H9 (cell line): ENCODE results near the gene ABCB11. TPM values are rescaled to one million over a fixed set of nuclear protein-coding genes. Genes with fewer than 3 reads are reported as not detected.

ENCODE experiments used
- DNase-seq: peaks from one replicate; pipeline ENCODE4 v3.0.0-alpha.2; 2017
- H2AFZ ChIP-seq: one replicate; pipeline ENCODE4 v1.6.1; 2013; ENCODE audit warnings: mild to moderate bottlenecking, low read length, control low read depth, moderate library complexity
- H2AK5ac ChIP-seq: 2 replicates; pipeline ENCODE4 v1.6.1; 2013; ENCODE audit warnings: low read length, control low read depth, mixed read lengths; ENCODE audit not compliant: insufficient read length
- H2BK120ac ChIP-seq: one replicate; pipeline ENCODE4 v1.6.1; 2013; ENCODE audit warnings: low read depth, mild to moderate bottlenecking, low read length, control low read depth, inconsistent platforms; ENCODE audit not compliant: poor library complexity, severe bottlenecking
- H2BK12ac ChIP-seq: 2 replicates; pipeline ENCODE4 v1.6.1; 2013; ENCODE audit warnings: low read length, control low read depth, mixed read lengths, low read depth; ENCODE audit not compliant: insufficient read length
- H2BK15ac ChIP-seq: 2 replicates; pipeline ENCODE4 v1.6.1; 2013; ENCODE audit warnings: low read depth, low read length, control low read depth
- H2BK20ac ChIP-seq: one replicate; pipeline ENCODE4 v1.6.1; 2013; ENCODE audit warnings: low read depth, mild to moderate bottlenecking, low read length, control low read depth, inconsistent platforms; ENCODE audit not compliant: poor library complexity, severe bottlenecking
- H2BK5ac ChIP-seq: 2 replicates; pipeline ENCODE4 v1.6.1; 2013; ENCODE audit warnings: low read length, control low read depth, mixed read lengths; ENCODE audit not compliant: insufficient read length
- H3K14ac ChIP-seq: 2 replicates; pipeline ENCODE4 v1.6.1; 2013; ENCODE audit warnings: low read length, control low read depth; ENCODE audit not compliant: insufficient read depth
- H3K18ac ChIP-seq: 2 replicates; pipeline ENCODE4 v1.6.1; 2013; ENCODE audit warnings: low read depth, mild to moderate bottlenecking, mixed read lengths, low read length, control low read depth; ENCODE audit not compliant: insufficient read length
- H3K23ac ChIP-seq: 2 replicates; pipeline ENCODE4 v1.6.1; 2013; ENCODE audit warnings: low read length, control low read depth, mixed read lengths, low read depth; ENCODE audit not compliant: insufficient read length
- H3K23me2 ChIP-seq: 2 replicates; pipeline ENCODE4 v1.6.1; 2013; ENCODE audit warnings: low read depth, mild to moderate bottlenecking, mixed read lengths, low read length, control low read depth; ENCODE audit not compliant: insufficient read length, poor library complexity, severe bottlenecking
- H3K27ac ChIP-seq: 2 replicates; pipeline ENCODE4 v1.5.1; 2013; ENCODE audit warnings: low read length, control low read depth, mixed read lengths, low read depth; ENCODE audit not compliant: insufficient read length
- H3K27me3 ChIP-seq: 2 replicates; pipeline ENCODE4 v1.6.1; 2013; ENCODE audit warnings: low read length, control low read depth, inconsistent platforms; ENCODE audit not compliant: insufficient read depth
- H3K4ac ChIP-seq: 2 replicates; pipeline ENCODE4 v1.6.1; 2013; ENCODE audit warnings: low read depth, mild to moderate bottlenecking, control low read depth, inconsistent platforms, low read length, moderate library complexity
- H3K4me1 ChIP-seq: 2 replicates; pipeline ENCODE4 v1.6.1; 2013; ENCODE audit warnings: low read length, control low read depth, inconsistent platforms; ENCODE audit not compliant: insufficient read depth
- H3K4me2 ChIP-seq: 2 replicates; pipeline ENCODE4 v1.6.1; 2013; ENCODE audit warnings: low read length, control low read depth, mixed read lengths; ENCODE audit not compliant: insufficient read length, insufficient read depth
- H3K56ac ChIP-seq: 2 replicates; pipeline ENCODE4 v1.6.1; 2013; ENCODE audit warnings: low read depth, mild to moderate bottlenecking, mixed read lengths, low read length, control low read depth; ENCODE audit not compliant: insufficient read length
- H3K79me1 ChIP-seq: 2 replicates; pipeline ENCODE4 v1.6.1; 2013; ENCODE audit warnings: low read depth, mild to moderate bottlenecking, moderate library complexity, low read length, control low read depth, inconsistent platforms; ENCODE audit not compliant: insufficient read depth, poor library complexity, severe bottlenecking
- H3K79me2 ChIP-seq: 2 replicates; pipeline ENCODE4 v1.6.1; 2013; ENCODE audit warnings: low read length, control low read depth, inconsistent platforms; ENCODE audit not compliant: insufficient read depth
- H3K9ac ChIP-seq: 2 replicates; pipeline ENCODE4 v1.6.1; 2013; ENCODE audit warnings: low read length, control low read depth, mixed read lengths; ENCODE audit not compliant: insufficient read length; ENCODE audit errors: extremely low read depth
- H3K9me3 ChIP-seq: one replicate; pipeline ENCODE4 v1.6.1; 2013; ENCODE audit warnings: low read depth, low read length, inconsistent platforms; ENCODE audit not compliant: control insufficient read depth
- H3T11ph ChIP-seq: one replicate; pipeline ENCODE4 v1.6.1; 2013; ENCODE audit warnings: mild to moderate bottlenecking, low read length, control low read depth, inconsistent platforms
- H4K20me1 ChIP-seq: one replicate; pipeline ENCODE4 v1.6.1; 2013; ENCODE audit not compliant: control insufficient read depth, insufficient read length, insufficient read depth
- H4K5ac ChIP-seq: 2 replicates; pipeline ENCODE4 v1.6.1; 2013; ENCODE audit warnings: low read depth, mild to moderate bottlenecking, mixed read lengths, low read length, control low read depth; ENCODE audit not compliant: insufficient read length
- H4K8ac ChIP-seq: replicated peaks from 2 replicates; pipeline ENCODE4 v1.6.1; 2013; ENCODE audit warnings: low read length, control low read depth, mixed read lengths, low read depth; ENCODE audit not compliant: insufficient read length
- H4K91ac ChIP-seq: 2 replicates; pipeline ENCODE4 v1.6.1; 2013; ENCODE audit warnings: low read depth, mild to moderate bottlenecking, moderate library complexity, mixed read lengths, low read length, control low read depth; ENCODE audit not compliant: insufficient read length
- H3K27ac Mint-ChIP-seq, 3 experiments: 2 replicates in 2 of 3; 3 replicates in 1 of 3; pipeline ENCODE4 v1.8.0; 2020 to 2021; ENCODE audit warnings: mixed read lengths in 3 of 3, mild to moderate bottlenecking in 1 of 3, moderate library complexity in 1 of 3
- H3K27me3 Mint-ChIP-seq: 2 replicates; pipeline ENCODE4 v1.8.0; 2021; ENCODE audit warnings: low read depth, mild to moderate bottlenecking, moderate library complexity, mixed read lengths
- H3K36me3 Mint-ChIP-seq, 3 experiments: 2 replicates in 2 of 3; 3 replicates in 1 of 3; pipeline ENCODE4 v1.8.0; 2020 to 2021; ENCODE audit warnings: low read depth in 3 of 3, mixed read lengths in 3 of 3; ENCODE audit not compliant: insufficient read depth in 1 of 3
- H3K4me1 Mint-ChIP-seq, 2 experiments: 2 replicates each; pipeline ENCODE4 v1.8.0; 2020; ENCODE audit warnings: mixed read lengths in 2 of 2
- H3K4me3 Mint-ChIP-seq, 2 experiments: 2 replicates in 1 of 2; 3 replicates in 1 of 2; pipeline ENCODE4 v1.8.0; 2020 to 2021; ENCODE audit warnings: mild to moderate bottlenecking in 2 of 2, mixed read lengths in 2 of 2, moderate library complexity in 1 of 2
- H3K9me3 Mint-ChIP-seq, 2 experiments: 2 replicates in 1 of 2; 3 replicates in 1 of 2; pipeline ENCODE4 v1.8.0; 2020; ENCODE audit warnings: mild to moderate bottlenecking in 2 of 2, mixed read lengths in 2 of 2, moderate library complexity in 1 of 2
- WGBS: extraction: QIAGEN DNeasy Blood & Tissue Kit; methylation state at CpG from one replicate; pipeline ENCODE4 v1.1.7; 2013; ENCODE audit warnings: missing lambda C conversion rate, low lambda C conversion rate, mixed read lengths; ENCODE audit not compliant: insufficient read length; ENCODE audit errors: extremely low coverage; 5-methylcytosine and 5-hydroxymethylcytosine counted together
- total RNA-seq: library from RNA; stranded (reverse); gene quantifications from 2 replicates; pipeline ENCODE4 v1.2.1, GENCODE V29; 2021
- TF ChIP-seq, protein P1 (sequence below): fragments of 200-600 bp; sonication (generic); conservative IDR thresholded peaks from 3 replicates; pipeline ENCODE4 v1.8.0; 2021; ENCODE audit warnings: antibody characterized with exemption, mild to moderate bottlenecking

Gene ABCB11
- total RNA-seq, 1 experiment from 2014 or later = not detected

DNA sequence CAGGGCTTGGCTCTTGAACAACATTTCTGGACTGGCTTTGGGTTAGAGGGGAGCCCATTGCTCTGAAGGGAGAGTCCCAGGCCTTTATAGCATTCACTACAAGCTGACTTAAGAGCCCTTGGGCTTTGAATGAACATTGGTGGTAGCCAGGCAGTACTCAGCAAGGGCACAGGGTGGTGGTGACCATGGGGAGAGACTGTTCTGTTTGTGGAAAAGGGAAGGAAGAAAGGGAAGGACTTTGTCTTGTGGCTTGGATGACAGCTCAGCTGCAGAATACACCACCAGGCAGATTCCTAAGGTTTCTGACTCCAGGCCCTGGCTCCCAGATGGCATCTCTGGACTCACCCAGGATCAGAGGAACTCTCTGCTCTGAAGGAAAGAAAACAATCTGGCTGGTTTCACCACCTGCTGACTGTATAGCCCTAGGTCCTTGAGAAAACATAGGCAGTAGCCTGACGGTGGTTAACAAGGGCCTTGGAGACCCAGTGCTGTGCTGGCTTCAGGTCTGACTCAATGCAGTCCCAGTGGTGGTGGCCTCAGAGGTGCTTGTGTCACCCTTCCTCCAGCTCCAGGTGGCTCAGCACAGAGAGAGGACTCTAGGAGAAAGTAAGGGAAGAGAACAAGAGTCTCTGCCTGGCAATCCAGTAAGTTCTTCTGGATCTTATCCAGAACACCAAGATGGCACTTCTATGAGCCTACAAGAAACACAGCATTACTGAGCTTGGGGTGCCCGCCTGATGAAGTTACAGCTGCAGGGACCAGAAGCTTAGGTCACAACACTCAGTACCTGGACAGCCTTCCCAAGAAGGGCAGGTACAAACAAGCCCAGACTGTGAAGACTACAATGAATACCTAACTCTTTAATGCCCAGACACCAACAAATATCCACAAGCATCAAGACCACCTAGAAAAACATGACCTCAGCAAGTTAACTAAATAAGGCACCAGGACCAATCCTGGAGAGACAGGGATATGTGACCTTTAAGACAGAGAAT lies 16.4 kb upstream of the ABCB11 start:
- H2AFZ ChIP-seq = no peak overlapping the region
- H4K5ac ChIP-seq = no peak overlapping the region
- H3K4me2 ChIP-seq = no peak overlapping the region
- H3K27me3 ChIP-seq = no peaks in the 10 kb centered on the region
- no peaks in the 10 kb centered on the region for H3K79me2 ChIP-seq
- no peak overlapping the region for H4K8ac ChIP-seq
- no peak overlapping the region for H3K27ac ChIP-seq
- H2BK5ac ChIP-seq = no peak overlapping the region
- H3K18ac ChIP-seq = no peak overlapping the region
- Mint-ChIP-seq H3K36me3 (peaks cover 2 to 15% (median 7%) of the 10 kb centered on the region in 3 experiments; a peak in 6 of 7 replicates), H3K9me3 (peaks cover 18 to 20% of the 10 kb centered on the region in 2 experiments; a peak in 4 of 5 replicates), H3K4me3 (no peak overlapping the region), H3K27me3 (peaks cover 2% of the 10 kb centered on the region; the same call in 1 of the 2 replicates), H3K4me1 (no peaks in the 10 kb centered on the region), H3K27ac (no peak overlapping the region)
- H2AK5ac ChIP-seq = no peak overlapping the region
- no peak overlapping the region for H3K4ac ChIP-seq
- no CpG with 5 or more reads among the region's 2 CpGs for WGBS
- no peak overlapping the region for H4K91ac ChIP-seq
- H2BK12ac ChIP-seq = no peak overlapping the region
- H3K79me1 ChIP-seq = no peaks in the 10 kb centered on the region
- no peak overlapping the region for H2BK15ac ChIP-seq
- no peak overlapping the region for H3T11ph ChIP-seq
- no peak overlapping the region for H3K23ac ChIP-seq
- H3K4me1 ChIP-seq = no peaks in the 10 kb centered on the region
- H3K23me2 ChIP-seq = no peaks in the 10 kb centered on the region
- H3K56ac ChIP-seq = no peak overlapping the region
- H3K14ac ChIP-seq = no peak overlapping the region
- H4K20me1 ChIP-seq = no peaks in the 10 kb centered on the region
- no peaks in the 10 kb centered on the region for H3K9me3 ChIP-seq
- no peak for DNase-seq
- H2BK20ac ChIP-seq = no peak overlapping the region
- H3K9ac ChIP-seq = no peak overlapping the region
- TF ChIP-seq, protein P1, sequence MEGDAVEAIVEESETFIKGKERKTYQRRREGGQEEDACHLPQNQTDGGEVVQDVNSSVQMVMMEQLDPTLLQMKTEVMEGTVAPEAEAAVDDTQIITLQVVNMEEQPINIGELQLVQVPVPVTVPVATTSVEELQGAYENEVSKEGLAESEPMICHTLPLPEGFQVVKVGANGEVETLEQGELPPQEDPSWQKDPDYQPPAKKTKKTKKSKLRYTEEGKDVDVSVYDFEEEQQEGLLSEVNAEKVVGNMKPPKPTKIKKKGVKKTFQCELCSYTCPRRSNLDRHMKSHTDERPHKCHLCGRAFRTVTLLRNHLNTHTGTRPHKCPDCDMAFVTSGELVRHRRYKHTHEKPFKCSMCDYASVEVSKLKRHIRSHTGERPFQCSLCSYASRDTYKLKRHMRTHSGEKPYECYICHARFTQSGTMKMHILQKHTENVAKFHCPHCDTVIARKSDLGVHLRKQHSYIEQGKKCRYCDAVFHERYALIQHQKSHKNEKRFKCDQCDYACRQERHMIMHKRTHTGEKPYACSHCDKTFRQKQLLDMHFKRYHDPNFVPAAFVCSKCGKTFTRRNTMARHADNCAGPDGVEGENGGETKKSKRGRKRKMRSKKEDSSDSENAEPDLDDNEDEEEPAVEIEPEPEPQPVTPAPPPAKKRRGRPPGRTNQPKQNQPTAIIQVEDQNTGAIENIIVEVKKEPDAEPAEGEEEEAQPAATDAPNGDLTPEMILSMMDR = no peak
- no peak overlapping the region for H2BK120ac ChIP-seq
